ENCODE data around the gene TXNDC16. TPM values are rescaled to one million over a fixed set of nuclear protein-coding genes. Genes with fewer than 3 reads are reported as not detected.

Gene TXNDC16
- polyA plus RNA-seq, 3 donors = 18.4 to 23.1 (median 19.7) TPM

DNA sequence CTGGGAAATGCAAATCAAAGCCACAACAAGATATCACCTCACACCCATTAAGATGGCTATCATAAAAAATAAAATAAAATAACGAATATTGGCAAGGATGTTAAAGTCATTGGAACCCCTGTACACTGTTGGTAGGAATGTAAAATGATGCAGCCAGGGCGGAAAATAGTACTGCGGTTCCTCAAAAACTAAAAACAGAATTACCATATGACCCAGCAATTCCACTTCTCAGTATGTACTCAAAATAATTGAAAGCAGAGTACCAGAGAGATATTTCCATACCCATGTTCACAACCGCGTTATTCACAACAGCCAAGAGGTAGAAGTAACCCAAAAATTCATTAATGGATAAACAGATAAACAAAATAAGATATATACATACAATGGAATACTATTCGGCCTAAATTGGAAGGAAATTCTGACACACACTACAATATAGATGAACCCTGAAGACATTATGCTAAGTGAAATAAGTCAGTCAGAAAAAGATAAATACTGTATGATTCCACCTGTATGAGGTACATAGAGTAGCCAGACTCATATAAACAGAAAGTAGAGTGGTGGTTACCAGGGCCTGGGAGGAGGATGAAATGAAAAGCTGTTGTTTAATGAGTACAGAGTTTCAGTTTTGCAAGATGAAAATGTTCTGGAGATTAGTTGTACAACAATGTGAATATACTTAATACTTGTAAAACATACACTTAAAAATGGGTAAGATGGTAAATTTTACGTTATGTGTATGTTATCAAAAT, 84.6 kb downstream of the TXNDC16 start:
- DNase-seq (ENCODE audit: extremely low read depth in 1 of 11, low read depth in 9 of 11, low spot score in 4 of 11) = no peak

DNA sequence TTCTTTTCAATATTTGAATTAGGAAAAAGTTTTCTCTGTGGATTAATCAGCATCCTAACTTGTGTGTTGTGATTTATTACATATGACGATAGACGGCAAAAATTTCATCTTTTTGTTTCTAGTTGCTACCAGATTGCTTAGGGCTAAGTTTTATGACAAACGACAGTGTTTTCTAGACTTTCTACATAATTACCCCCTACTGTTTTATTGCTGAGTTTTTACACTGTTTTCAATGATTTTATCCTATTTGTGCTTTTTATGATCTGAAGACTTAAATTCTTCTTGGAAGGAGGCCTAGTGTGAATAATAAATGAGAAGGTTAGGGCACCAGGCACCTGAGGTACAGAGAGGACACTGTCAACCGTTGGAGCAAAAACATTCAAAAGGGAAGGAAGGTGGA, 88.1 kb downstream of the TXNDC16 start:
- no peak for DNase-seq (ENCODE audit: extremely low read depth in 1 of 11, low read depth in 9 of 11, low spot score in 4 of 11)

DNA sequence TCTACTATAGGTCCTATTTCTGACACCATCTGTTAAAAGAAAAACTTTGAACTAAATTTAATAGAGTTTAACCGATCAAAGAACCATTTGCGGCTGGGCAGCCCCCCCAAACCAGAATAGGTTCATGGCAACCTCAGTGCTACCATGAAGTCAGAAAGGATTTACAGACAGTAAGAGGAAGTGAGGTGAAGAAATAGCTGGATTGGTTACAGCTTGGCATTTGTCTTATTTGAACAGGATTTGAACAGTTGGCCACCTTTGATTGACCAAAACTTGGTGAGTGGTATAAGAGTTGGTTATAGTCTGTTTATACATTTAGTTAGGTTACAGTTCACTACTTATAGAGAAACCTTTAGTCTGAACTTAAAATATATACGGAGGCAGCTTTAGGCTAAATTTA, 88.9 kb downstream of the TXNDC16 start:
- no peak for DNase-seq (ENCODE audit: extremely low read depth in 1 of 11, low read depth in 9 of 11, low spot score in 4 of 11)

DNA sequence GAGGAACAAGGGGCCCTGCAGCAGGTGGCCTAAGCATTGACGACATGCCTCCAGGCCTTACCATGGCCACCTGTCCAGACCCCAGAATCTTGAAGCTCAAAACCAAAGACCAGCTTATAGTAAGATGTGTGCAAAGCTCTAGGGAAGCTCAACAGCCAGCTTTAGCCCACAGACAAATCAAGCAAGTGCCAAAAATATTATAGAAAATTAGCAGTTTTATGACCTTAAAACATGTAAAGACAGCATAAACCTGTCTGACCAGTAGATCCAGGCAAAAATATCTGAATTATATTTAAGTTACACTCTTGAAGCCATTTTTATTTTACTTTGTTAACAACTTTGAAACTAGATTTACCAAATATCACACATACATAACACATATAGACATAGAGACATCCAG, 90.6 kb downstream of the TXNDC16 start:
- DNase-seq (ENCODE audit: extremely low read depth in 1 of 11, low read depth in 9 of 11, low spot score in 4 of 11) = no peak

DNA sequence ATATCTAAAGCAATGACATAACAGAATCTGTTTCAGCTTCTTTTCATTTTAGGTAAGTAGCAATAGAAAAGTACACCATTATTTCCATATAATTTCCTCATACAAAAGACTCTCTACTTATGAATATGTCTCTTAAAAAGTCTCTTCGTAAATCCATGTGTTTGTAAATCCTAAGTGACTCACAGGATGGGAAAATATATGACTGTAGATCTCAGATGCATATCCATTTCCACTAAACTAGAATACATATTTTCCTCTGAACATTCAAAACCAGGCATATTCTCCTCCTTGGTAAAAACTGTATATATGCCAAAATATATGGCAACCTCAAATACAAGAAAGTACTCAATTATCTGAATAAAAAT, 93.6 kb downstream of the TXNDC16 start:
- no peak for DNase-seq (ENCODE audit: extremely low read depth in 1 of 11, low read depth in 9 of 11, low spot score in 4 of 11)

DNA sequence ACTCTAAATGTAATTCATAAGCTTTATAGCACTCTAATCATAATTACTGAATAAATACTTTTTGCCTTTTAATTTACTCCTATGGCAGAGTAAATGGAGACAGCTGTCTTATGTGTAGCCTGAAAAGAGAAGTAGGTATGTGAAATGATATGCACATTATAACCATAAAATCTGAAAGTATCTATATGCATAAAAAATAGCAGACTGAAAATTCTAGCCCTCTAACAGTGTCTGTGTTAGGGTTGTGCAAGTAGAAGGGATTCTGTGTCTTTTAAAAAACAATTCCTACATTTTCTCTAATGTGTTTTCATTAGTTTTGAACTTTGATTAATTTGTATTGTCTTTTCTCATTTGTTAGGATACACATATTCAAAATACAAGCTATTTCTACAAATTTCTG, 94.9 kb downstream of the TXNDC16 start:
- DNase-seq (ENCODE audit: extremely low read depth in 1 of 11, low read depth in 9 of 11, low spot score in 4 of 11) = no peak

DNA sequence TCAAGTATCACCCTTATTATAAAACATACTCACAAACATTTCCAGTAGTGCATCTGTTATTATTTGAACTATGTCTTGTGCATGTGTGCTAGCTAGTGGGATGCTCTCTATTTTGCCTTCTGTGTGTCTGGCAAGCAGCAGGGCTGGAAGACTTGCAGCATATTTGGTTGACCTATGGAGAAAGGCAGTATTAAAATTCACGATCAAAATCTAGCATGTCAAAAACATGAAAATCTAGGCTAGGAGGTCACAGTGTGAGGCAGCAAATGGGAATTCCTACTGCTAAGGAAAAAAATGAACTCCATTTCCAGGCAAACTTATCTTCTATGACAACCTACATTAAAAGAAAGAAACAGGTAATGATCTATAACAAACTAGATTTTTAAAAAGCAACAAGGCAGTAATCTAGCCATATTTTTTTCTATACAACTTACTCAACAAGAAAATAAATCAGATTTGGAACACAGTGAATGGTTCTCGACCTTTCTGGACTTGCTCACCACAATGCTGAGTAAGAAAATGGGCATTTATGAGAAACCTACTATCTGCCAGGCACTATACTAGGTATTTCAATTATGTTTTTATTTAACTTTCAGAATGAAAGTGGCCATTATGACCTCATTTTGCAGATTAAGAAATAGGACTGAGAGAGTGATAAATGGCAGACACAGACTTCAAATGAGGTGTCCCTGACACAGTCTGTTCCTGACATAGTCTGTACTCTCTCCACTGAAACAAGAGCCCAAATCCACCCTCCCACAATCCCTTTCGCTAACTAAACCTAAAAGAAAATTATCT, 96.8 kb downstream of the TXNDC16 start:
- no peak for DNase-seq (ENCODE audit: extremely low read depth in 1 of 11, low read depth in 9 of 11, low spot score in 4 of 11)

DNA sequence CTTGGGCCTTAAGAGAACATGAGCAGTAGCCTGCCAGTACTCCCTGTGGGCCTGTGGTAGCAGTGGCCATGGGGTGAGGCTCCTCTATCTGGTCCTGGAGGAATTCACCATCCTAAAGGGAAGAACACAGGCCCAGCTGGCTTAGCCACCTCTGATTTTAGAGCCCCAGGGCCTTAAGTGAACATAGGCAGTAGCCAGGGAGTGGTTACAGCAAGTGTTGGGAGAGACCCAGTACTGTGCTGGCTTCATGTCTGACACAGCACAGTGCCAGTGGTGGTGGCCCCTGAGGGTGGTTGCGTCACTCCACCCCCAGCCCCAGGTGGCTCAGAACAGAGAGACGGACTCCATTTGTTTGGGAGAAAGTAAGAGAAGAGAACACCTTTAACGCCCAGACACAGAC, 105.1 kb downstream of the TXNDC16 start:
- no peak for DNase-seq (ENCODE audit: extremely low read depth in 1 of 11, low read depth in 9 of 11, low spot score in 4 of 11)

DNA sequence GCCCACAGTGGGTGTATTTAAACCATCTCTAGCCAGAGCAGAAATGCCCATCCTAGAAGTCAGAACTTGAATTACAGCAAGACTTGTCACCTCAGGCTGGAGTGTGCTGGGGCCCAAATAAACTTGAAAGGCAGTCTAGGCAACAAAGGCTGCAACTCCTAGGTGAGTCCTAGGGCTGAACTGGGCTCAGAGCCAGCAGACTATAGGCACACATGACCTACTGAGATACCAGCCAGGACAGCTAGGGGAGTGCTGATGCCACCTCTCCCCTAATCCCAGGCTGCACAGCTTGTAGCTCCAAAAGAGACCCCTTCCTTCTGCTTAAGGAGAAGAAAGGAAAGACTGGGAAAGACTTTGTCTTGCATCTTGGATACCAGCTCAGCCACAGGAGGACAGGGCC, 106.0 kb downstream of the TXNDC16 start:
- no peak for DNase-seq (ENCODE audit: extremely low read depth in 1 of 11, low read depth in 9 of 11, low spot score in 4 of 11)

DNA sequence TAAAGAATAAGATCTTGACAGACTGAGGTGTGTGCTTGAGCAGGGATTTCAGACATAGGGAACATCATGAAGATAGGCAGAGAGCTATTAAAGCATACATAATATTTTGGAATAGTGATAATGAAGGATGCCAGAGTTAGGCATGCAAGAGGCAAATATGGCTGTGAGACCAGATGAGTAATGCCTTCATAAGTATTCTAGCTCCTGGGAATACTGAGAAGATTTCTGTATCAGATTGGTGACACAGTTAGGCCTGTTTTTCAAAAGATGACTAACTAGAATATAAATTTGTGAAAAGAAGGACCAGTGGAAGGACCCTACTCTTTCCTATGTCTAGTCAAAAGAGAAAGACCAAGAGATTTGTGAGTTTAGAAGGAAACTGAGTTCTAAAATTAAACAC, 108.8 kb downstream of the TXNDC16 start:
- no peak for DNase-seq (ENCODE audit: extremely low read depth in 1 of 11, low read depth in 9 of 11, low spot score in 4 of 11)

DNA sequence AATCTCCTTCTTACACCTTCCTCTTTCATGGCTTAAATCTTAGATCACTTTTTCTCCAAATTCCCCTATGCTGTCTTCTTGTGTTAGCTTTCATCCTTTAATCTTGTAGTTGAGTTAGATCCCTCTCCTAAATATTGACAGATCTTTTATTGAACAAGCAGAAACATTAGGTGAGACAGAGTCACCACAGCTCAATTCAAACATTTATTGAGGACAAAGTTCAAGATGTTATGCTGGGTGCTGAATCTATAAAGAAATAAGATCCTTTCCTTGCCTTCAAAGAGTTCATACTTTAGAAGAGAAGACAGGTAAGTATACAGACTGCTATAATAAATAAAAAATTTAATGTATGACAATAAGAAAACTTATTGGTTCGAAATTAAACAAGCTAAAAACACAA, 109.7 kb downstream of the TXNDC16 start:
- no peak for DNase-seq (ENCODE audit: extremely low read depth in 1 of 11, low read depth in 9 of 11, low spot score in 4 of 11)

DNA sequence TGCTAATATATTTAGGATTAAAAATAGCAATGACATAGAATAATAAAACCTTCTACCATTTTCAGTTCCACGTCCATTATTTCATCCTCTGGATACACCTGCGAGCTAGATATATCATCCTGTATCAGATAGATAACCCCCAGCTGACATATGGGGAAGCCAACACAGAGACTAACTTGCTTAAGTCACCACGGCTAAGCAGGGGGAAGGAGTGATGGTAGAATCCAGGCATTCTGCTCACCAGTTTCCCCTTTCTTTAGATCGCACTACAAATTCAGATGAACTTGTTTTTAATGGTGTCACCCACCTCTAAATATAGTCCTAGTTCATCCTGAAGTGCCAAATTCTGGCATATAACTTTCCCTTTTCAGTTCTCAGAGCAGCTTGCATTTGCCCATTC, 110.1 kb downstream of the TXNDC16 start:
- DNase-seq (ENCODE audit: extremely low read depth in 1 of 11, low read depth in 9 of 11, low spot score in 4 of 11) = no peak

DNA sequence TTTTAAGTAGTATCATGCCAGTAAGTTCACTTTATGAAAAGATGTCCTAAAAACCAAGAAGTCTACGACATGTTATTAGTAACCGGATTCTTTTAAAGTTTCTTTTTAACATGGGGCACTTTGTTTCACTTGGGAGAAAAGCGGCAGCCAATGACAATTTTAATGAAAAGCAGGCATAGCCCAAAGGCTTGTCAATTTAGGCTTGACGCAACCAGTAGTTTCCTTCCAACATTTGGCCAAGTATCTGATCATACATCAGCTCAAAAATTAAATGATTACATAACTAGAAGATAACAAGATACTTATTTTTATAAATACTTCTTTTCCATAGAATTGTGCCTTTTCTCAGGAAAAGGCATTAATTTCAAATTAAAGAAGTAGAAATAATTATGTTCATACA, 112.8 kb downstream of the TXNDC16 start:
- no peak for DNase-seq (ENCODE audit: extremely low read depth in 1 of 11, low read depth in 9 of 11, low spot score in 4 of 11)

DNA sequence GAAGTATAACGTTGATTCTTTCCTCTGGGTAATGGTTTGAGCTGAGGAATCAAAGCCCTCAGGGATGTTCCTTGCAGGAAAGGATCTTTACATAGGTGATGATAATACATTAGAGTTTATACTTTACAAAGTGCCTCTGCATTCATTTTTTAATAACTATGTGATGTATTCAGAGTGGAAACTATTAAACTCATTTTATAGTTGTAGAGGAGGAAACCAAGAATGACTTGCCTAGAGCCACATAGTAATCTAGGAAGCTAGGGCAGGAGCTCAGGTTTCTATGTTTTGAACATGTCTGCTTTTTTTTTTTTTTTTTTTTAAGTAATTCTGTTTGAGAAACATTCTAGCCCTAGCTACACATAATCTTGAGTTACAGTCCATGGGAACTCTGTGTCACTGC, 117.3 kb downstream of the TXNDC16 start:
- DNase-seq (ENCODE audit: extremely low read depth in 1 of 11, low read depth in 9 of 11, low spot score in 4 of 11) = no peak

DNA sequence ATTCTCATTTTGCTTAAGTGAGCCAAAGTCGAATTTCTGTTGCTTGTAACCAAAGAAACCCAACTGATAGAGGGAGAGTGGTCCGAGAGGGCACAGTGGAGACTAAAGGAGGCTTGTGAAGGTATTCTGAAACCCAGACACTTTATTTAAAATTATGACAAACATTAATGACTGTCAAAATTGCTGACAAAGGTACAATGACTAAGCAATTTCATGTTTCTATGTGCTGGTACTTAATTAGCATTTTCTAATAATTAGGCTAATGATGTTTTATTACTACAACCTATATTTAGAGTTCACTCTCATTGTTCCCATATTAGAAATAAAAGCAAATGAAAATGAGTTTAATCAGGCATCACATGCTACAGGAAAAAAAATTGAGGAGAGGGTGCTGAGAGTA, 121.8 kb downstream of the TXNDC16 start:
- DNase-seq (ENCODE audit: extremely low read depth in 1 of 11, low read depth in 9 of 11, low spot score in 4 of 11) = no peak

DNA sequence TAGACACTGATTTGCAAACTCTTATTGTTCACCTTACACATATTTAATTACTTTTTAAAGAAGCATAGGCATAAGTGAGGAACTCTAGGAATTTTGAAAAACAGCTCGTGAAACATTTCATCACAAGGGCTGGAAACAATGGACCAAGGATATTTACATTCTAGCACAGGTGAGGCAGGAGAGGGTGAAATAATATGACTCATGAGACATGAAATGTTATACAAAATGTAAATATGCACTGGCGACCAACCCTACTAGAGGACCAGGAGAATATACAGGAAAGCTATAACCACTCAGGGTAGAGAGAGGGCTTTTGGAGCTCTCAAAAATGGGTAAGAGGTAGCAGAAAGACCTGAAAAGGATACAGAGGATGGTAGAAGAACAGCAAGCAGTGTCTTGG, 122.9 kb downstream of the TXNDC16 start:
- no peak for DNase-seq (ENCODE audit: extremely low read depth in 1 of 11, low read depth in 9 of 11, low spot score in 4 of 11)

DNA sequence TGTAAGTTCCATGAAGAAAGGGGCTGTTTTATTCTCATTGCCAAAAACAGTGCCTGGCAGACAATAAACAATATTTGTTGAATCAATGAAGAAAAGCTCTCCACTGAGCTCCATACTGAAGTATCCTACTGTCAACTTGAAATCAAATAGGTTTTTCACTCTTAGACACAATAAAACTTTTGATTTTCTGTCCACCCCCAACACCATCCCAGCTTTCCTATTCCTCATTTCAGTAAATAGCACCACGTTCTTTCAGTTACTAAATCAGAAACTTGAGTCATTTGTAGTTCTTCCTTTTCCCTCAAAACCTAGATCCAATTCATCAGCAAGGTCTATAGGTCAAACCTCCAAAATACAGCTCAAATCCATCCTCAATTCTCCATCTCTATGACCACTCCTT, 124.8 kb downstream of the TXNDC16 start:
- no peak for DNase-seq (ENCODE audit: extremely low read depth in 1 of 11, low read depth in 9 of 11, low spot score in 4 of 11)

DNA sequence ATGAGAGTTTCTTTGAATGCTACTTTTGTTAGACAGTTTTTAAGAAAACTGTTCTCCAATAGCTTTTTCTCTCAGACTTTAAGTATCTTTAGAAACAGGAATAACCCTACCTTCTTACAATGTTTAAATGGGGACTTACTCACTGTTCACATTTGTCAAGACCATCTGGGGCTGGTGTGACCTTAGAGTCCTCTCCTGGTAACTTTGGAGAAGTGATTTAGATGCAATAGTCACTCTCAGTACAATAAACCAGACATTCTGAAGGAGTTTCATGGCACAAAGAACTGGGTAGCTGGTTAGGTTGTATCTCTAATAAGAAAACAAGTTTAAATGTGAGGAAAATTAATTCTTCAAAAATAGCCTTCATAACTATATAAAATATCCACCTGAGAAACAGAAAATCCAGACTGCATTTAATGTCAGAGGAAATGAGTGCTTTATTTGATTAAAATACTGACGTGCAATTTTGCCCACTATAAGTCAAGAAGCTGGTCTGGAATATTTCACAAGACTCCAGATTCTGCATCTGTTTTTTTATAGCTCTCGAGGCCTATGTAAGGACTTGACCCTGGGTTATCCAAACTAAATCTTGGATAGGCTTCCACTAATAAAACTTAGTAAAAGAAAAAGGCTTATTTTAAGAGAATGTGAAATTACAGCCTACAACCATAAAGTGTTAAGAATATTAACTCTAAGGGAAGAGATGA, 129.5 kb downstream of the TXNDC16 start:
- DNase-seq (ENCODE audit: extremely low read depth in 1 of 11, low read depth in 9 of 11, low spot score in 4 of 11) = peak in 1 of 11 donors; percentile 14

DNA sequence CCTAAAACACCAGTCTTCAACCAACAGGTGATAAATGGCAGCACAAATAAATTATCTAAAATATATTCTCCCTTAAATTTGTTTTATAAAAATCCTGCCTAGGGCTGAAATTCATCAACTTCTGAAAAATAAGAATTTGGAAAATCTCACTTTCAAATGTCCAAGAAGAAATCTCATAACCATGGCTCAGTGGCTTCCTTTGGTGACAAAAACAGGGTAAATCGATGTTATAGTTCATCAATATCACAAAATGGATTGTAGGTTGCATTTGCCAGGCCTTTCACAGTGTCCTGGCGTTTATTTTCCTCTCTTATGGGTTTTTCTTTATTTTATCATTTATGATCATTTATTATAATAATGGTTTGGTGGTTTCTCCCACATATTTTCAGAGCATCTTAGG, 135.2 kb downstream of the TXNDC16 start:
- no peak for DNase-seq (ENCODE audit: extremely low read depth in 1 of 11, low read depth in 9 of 11, low spot score in 4 of 11)

DNA sequence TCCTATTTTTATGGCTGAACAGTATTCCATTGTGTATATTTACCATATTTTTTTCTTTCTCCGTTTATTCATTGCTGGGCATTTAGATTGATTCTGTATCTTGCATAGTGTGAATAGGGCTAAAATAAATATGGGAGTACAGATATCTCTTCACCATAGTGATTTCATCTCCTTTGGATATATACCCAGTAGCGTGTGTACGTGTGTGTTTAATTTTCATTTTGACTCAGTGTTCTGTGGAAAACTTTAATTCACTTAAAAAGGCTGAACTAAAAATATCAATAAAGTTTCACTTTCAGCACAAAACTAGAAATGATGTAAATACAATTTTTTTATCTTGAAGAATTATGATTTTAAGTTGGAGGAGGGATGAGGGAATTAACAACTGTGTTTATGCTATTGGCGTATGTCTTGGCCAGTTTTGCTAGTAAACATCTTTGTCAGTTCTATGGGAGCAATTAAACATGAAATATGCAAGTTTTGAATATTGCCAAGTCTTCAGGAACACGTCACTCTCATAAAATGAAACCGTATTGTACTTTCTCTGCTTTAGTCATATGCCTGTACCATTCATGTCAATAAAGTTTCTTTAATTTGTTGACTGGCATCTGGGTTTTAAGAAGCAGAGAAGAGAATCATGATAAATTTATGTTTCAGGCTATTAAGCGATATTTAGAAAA, 138.4 kb downstream of the TXNDC16 start:
- DNase-seq (ENCODE audit: extremely low read depth in 1 of 11, low read depth in 9 of 11, low spot score in 4 of 11) = peak in 5 of 11 donors; percentile 43 to 53 (median 50)

All from renal cortex interstitium (tissue), 11 donors.